ENCODE results near the gene PROKR1.

The PROKR1 gene

DNA sequence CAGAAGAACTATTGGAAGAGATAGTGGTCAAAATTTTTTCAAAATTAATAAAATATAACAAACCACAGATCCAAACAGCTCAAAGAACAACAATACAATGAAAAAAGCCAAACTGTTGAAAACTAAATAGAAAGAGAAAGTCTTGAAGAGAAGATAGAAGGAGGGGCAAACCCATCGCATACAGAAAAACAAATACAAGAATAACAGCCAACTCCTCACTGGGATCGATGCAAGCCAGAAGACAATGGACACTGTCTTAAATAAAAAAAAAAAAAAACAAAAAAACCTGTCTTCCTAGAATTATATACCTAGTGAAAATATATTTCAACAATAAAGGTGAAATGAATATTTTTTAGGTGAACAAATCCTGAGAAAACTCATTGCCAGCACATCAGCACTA is 57.2 kb downstream of the PROKR1 start:
- no peak for ATAC-seq

DNA sequence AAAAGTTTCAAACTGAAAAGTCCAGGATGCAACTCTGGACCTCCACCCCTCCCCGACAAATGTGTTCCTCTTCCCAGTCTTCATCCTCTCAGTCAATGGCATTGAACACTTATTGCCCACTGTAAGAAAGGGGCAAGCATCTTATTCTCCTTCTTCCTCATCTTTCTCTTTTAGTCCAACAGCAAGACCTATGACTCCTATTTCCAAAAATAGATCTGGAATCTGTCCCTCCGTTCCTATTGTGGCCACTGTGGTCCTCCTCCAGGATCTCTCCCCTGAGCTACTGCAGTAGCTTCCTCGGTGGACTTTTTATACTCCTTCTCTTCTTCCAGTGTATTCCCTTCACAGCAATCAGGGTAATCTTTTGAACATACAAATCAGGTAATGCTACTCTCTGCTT is 63.3 kb downstream of the PROKR1 start:
- ATAC-seq: no peak

All from activated CD4-positive, CD25-positive, alpha-beta regulatory T cell treated with anti-CD3 and anti-CD28 coated beads, Interleukin-2, amount 50 U/mL, for 24 hours (primary cell).